GM23248 (cell line): Measurements from ENCODE around the gene TMEM107. TPM values are rescaled to one million over a fixed set of nuclear protein-coding genes. Genes with fewer than 3 reads are reported as not detected.

Experiments
- DNase-seq: peaks from one replicate; pipeline ENCODE4 v3.0.0-alpha.2; 2015
- H2AFZ ChIP-seq: fragments of 200-600 bp; sonication (generic); 2 replicates; pipeline ENCODE4 v1.6.1; 2016; ENCODE audit warnings: antibody characterized with exemption
- H3F3A ChIP-seq: fragments of 200-600 bp; sonication (generic); 2 replicates; pipeline ENCODE4 v1.6.1; 2016; ENCODE audit warnings: mild to moderate bottlenecking, antibody characterized with exemption, mixed run types; ENCODE audit not compliant: insufficient read depth
- H3K27ac ChIP-seq: fragments of 200-600 bp; sonication (generic); 2 replicates; pipeline ENCODE4 v1.5.1; 2016; ENCODE audit warnings: mild to moderate bottlenecking
- H3K27me3 ChIP-seq: fragments of 200-600 bp; sonication (generic); replicated peaks from 2 replicates; pipeline ENCODE4 v1.6.1; 2016; ENCODE audit warnings: mild to moderate bottlenecking; ENCODE audit not compliant: insufficient read depth
- H3K36me3 ChIP-seq: fragments of 200-600 bp; sonication (generic); 2 replicates; pipeline ENCODE4 v1.6.1; 2016; ENCODE audit warnings: low read depth, mild to moderate bottlenecking
- H3K4me1 ChIP-seq: fragments of 200-600 bp; sonication (generic); 2 replicates; pipeline ENCODE4 v1.6.1; 2016; ENCODE audit warnings: mild to moderate bottlenecking; ENCODE audit not compliant: insufficient read depth
- H3K4me2 ChIP-seq: fragments of 200-600 bp; sonication (generic); one replicate; pipeline ENCODE4 v1.6.1; 2016; ENCODE audit warnings: mild to moderate bottlenecking; ENCODE audit not compliant: unreplicated experiment
- H3K4me3 ChIP-seq: fragments of 200-600 bp; sonication (generic); 2 replicates; pipeline ENCODE4 v1.5.1; 2016; ENCODE audit warnings: mild to moderate bottlenecking
- H3K79me2 ChIP-seq: fragments of 200-600 bp; sonication (generic); 2 replicates; pipeline ENCODE4 v1.6.1; 2016; ENCODE audit warnings: mild to moderate bottlenecking; ENCODE audit not compliant: insufficient read depth
- H3K9ac ChIP-seq: fragments of 200-600 bp; sonication (generic); 2 replicates; pipeline ENCODE4 v1.6.1; 2016; ENCODE audit warnings: mild to moderate bottlenecking
- H3K9me2 ChIP-seq: fragments of 200-600 bp; sonication (generic); 2 replicates; pipeline ENCODE4 v1.6.1; 2016; ENCODE audit warnings: mixed run types, mild to moderate bottlenecking, moderate library complexity; ENCODE audit not compliant: insufficient read depth
- H3K9me3 ChIP-seq: fragments of 200-600 bp; sonication (generic); one replicate; pipeline ENCODE4 v1.6.1; 2017; ENCODE audit warnings: low read depth
- H4K20me1 ChIP-seq: fragments of 200-600 bp; sonication (generic); 2 replicates; pipeline ENCODE4 v1.6.0; 2016; ENCODE audit not compliant: insufficient read depth
- EZH2 ChIP-seq: fragments of 200-600 bp; sonication (generic); IDR thresholded peaks from 2 replicates; pipeline ENCODE4 v1.6.1; 2018; ENCODE audit warnings: antibody characterized with exemption, mild to moderate bottlenecking; ENCODE audit not compliant: insufficient read depth, poor library complexity, severe bottlenecking
- EZH2phosphoT487 ChIP-seq: fragments of 200-600 bp; sonication (generic); IDR thresholded peaks from 2 replicates; pipeline ENCODE4 v1.6.1; 2018; ENCODE audit warnings: antibody characterized with exemption, moderate library complexity, mild to moderate bottlenecking, low read depth; ENCODE audit not compliant: insufficient read depth
- WGBS, 2 experiments: methylation state at CpG; one replicate each; pipeline ENCODE4 v1.1.6; 2015 to 2017; ENCODE audit warnings: low lambda C conversion rate in 2 of 2, low coverage in 1 of 2; ENCODE audit errors: missing lambda C conversion rate in 2 of 2; 5-methylcytosine and 5-hydroxymethylcytosine counted together
- in situ Hi-C: fragments of 300-500 bp; cut with MboI; formaldehyde crosslinking; loops from 2 replicates; pipeline ENCODE4 v1.15.0; 2020
- polyA plus RNA-seq: library from polyadenylated mRNA; unstranded; fragments of >200 nt; fragmentation: Nextera tagmentation; extraction: Ambion mirVana; gene quantifications from 2 replicates; pipeline ENCODE4 v1.2.1, GENCODE V29; 2016
- total RNA-seq: library from RNA; depleted of rRNA; stranded (reverse); fragments of >200 nt; shearing (Covaris generic); gene quantifications from 2 replicates; pipeline ENCODE4 v1.2.3, GENCODE V29; 2014

TMEM107 gene
- total and polyA plus RNA-seq, 2 experiments from 2014 or later, result 11.6 to 20.9 TPM

DNA sequence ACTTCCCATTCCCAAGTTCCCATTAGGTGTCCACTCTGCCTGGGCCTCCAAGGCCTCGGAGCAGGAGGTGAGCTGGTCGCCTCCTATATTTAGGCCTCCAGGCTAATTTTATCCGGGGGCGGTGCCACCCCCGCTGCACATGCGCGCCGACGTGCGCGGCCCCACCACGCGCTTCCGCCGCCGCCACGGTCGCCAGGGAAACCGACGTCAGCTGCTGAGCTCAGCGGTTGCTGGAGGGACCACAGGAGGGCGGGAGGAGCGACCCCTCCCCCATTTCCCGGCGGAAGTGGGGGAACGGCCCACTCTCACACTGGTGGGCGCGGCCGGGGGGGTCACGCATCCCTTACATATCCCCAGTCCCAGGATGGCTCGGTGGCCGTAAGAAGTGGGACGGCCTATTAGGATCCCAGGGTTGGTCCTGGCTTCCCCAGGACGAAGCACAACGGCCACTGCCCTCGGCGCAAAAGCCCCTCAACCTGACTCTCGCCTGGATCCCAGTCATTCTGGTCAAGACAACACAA lies 25.0 kb downstream of the TMEM107 start:
- H2AFZ ChIP-seq, result no peak overlapping the region
- peaks cover 21% of the 10 kb centered on the region for H3F3A ChIP-seq
- H4K20me1 ChIP-seq, result no peaks in the 10 kb centered on the region
- H3K27me3 ChIP-seq, result no peaks in the 10 kb centered on the region
- peak overlapping the region; percentile 81 for H3K4me3 ChIP-seq
- H3K9me2 ChIP-seq, result no peaks in the 10 kb centered on the region
- in situ Hi-C loops, result no loop called here
- peak overlapping the region; percentile 86 for H3K4me2 ChIP-seq
- H3K36me3 ChIP-seq, result peaks cover 9% of the 10 kb centered on the region; the same call in 1 of the 2 replicates
- H3K79me2 ChIP-seq, result peaks cover 32% of the 10 kb centered on the region
- H3K9ac ChIP-seq, result peak overlapping the region; percentile 99
- peaks cover 37% of the 10 kb centered on the region for H3K4me1 ChIP-seq
- DNase-seq, result peak; percentile 93
- WGBS, 2 experiments, result 1% methylated on average over 36 to 38 of the region's 38 CpGs
- peak overlapping the region; percentile 100 for H3K27ac ChIP-seq
- TF ChIP-seq EZH2 (no peak), EZH2phosphoT487 (no peak)
- H3K9me3 ChIP-seq, result no peaks in the 10 kb centered on the region

DNA sequence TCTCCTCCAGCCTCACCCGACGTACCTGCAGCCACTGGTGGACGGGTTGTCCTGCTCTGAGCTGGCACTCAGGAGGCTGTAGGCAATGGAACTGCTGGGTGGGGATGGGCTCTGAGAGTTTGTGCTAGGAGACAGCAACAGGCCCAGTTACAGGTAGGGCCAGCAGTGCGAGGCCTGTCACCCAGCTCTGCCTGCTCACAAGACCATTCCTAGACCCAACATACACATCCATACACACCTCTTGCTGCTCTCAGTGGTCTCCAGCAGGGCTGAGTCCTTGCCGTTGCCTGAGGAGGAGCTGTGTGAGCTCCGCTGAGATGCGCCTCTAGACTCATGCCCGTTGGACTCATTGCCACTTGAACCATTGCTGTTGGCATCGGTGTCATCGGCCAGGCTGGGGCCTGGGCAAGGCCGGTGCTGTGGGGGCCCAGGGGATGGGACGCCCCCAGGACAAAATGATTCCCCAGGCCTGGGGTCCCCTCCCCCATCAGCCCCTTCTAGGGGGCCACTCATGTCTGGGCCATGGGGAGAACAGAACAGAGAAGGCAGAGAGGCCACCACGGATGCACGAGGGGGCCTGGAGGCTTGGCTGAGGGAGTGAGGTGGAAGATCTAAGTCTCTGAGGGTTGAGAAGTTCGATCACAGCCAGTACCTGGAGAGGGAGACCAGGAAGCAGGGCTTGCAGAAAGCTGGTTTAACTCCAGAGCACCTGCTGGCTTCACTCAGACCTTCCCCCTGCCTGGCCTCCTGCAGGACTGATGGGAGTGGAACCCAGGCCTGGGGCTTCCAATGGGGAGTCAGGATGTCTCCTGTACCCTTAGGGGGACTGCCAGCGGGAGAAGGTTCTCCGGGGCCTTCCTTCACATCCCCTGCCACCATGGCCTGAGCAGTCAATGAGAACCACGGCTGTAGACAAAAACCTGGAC lies 25.7 kb downstream of the TMEM107 start:
- in situ Hi-C loops, result no loop called here
- H3K79me2 ChIP-seq, result peaks cover 27% of the 10 kb centered on the region

DNA sequence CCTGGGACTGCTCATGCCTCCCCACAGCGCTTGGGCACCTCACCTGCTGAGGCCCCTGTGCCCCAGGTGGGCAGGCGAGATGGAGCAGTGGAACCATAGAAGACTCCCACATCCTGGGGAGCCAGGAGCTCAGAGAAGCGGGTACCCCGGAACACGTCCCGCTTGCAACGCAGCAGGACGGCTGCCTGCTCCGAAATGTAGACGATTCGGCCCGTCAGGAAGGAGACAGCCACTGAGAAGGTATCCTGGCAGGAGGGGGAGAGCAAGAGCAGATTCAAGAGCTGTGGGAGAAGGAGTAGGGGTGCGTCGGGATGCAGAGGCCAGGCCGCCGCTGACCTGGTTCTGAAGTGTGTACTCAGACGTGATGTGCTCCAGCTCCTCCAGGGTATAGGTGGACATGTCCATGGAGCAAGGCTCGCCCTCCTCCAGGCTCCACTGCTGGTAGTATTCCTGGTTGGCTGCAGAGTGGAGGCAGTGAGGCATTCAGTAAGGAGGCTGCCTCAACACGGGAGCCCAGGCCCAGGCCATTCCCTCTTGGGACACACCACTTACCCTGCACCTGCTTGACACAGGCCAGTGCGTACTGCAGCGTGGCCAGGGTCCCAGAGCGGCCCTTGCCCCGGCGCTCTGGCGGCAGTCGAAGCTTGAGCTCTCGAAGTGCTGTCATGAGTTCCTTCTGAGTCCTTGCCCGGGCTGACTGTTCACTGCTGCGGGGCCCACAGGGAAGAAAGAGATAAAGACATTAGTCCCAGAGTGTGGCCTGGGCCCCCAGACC lies 26.6 kb downstream of the TMEM107 start:
- no peak for DNase-seq
- Histone ChIP-seq H3K9me2 (no peaks in the 10 kb centered on the region), H3K9ac (no peak overlapping the region), H3K4me1 (peaks cover 23% of the 10 kb centered on the region), H3K4me2 (no peak overlapping the region), H2AFZ (no peak overlapping the region), H3K27me3 (no peaks in the 10 kb centered on the region), H3K27ac (no peak overlapping the region), H3K36me3 (peaks cover 15% of the 10 kb centered on the region; the same call in 1 of the 2 replicates), H3F3A (peaks cover 21% of the 10 kb centered on the region), H3K4me3 (no peak overlapping the region), H3K79me2 (peaks cover 19% of the 10 kb centered on the region), H4K20me1 (no peaks in the 10 kb centered on the region), H3K9me3 (no peaks in the 10 kb centered on the region)
- in situ Hi-C loops, result no loop called here
- TF ChIP-seq EZH2 (no peak), EZH2phosphoT487 (no peak)
- WGBS, 2 experiments, result 90 to 93% methylated on average over 27 to 29 of the region's 29 CpGs

More for the DNA sequence above, 25.7 kb downstream of the TMEM107 start:
- Histone ChIP-seq H3K9me3 (no peaks in the 10 kb centered on the region), H3K4me2 (peak overlapping the region; percentile 86), H3F3A (peaks cover 21% of the 10 kb centered on the region), H3K27me3 (no peaks in the 10 kb centered on the region), H2AFZ (no peak overlapping the region), H3K27ac (peak overlapping the region; percentile 100), H3K4me3 (peak overlapping the region; percentile 81), H4K20me1 (no peaks in the 10 kb centered on the region), H3K9ac (peak overlapping the region; percentile 99), H3K4me1 (peaks cover 31% of the 10 kb centered on the region), H3K9me2 (no peaks in the 10 kb centered on the region), H3K36me3 (peaks cover 14% of the 10 kb centered on the region; the same call in 1 of the 2 replicates)
- DNase-seq, result no peak
- TF ChIP-seq EZH2phosphoT487 (no peak), EZH2 (no peak)
- 59 to 63% methylated on average over 18 of the region's 18 CpGs for WGBS, 2 experiments

DNA sequence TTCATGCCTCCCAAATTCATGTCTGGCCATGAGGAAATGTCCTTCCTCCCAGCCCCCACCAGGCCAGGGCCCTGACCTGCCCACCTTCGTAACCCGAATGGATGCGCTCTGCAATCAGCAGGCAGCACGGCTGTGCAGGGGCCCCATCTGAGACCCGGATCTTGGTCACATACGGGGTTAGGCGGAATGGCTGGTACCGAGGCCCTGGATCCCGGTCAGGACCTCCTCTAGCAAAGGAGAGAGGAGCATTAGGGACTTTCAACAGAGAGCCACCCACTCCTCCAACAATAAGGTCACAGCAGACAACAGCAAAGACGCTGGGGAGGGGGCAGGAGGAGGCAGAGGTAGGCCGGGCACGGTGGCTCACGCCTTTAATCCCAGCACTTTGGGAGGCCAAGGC lies 27.6 kb downstream of the TMEM107 start:
- DNase-seq, result no peak
- Histone ChIP-seq H3K4me2 (no peak overlapping the region), H3K79me2 (peaks cover 17% of the 10 kb centered on the region), H4K20me1 (no peaks in the 10 kb centered on the region), H3K9me3 (no peaks in the 10 kb centered on the region), H3K9me2 (no peaks in the 10 kb centered on the region), H3K4me3 (no peak overlapping the region), H3K27ac (no peak overlapping the region), H3K4me1 (peaks cover 16% of the 10 kb centered on the region), H3K27me3 (no peaks in the 10 kb centered on the region), H3K36me3 (peaks cover 15% of the 10 kb centered on the region; the same call in 1 of the 2 replicates), H2AFZ (no peak overlapping the region), H3F3A (peaks cover 18% of the 10 kb centered on the region), H3K9ac (no peak overlapping the region)
- in situ Hi-C loops, result no loop called here
- TF ChIP-seq EZH2phosphoT487, result no peak
- TF ChIP-seq EZH2, result no peak
- WGBS, 2 experiments, result 84 to 91% methylated on average over 13 of the region's 13 CpGs
